Activated gamma-delta T cell (primary cell): ENCODE data around the gene OR12D3.
"Not testable (repeated sequence)": the region's sequence is repeated elsewhere in the genome, so short reads cannot be mapped to it uniquely, and the experiment has no call there.

Experiments used
- DNase-seq: peaks from one replicate; lab custom pipeline; 2025; lab: John Stamatoyannopoulos, UW
- total RNA-seq, 2 donors: gene quantifications; one replicate each; lab custom pipeline; 2026; lab: John Stamatoyannopoulos, UW

OR12D3 gene
- 0 to 0.13 reads per million in 2 donors for total RNA-seq

DNA sequence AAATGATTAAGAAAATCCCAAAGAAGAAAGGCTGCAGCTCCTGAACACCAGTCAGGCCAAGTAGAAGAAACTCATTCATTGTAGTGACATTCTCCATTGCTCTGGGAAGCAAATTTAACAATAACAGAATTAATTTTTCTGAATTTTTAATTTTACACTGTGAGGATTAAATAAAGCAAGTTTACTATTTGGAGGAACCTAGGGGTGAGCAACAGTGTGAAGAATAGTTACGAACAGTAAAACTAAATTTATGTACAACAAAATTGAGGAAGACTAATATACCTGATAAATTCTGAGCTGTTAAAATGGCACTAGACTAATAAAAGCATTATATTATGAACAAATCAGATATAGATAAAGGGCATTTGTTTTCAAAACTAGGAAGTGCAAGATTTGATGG, at the start of gene OR12D3:
Gene OR12D3, minus strand, starts transcription at position 101 of the 400 bp plus-strand sequence. Its CDS starts 4 bp downstream, at position 97.
- DNase-seq: no peak

GRCh38 chr6:29424575-29424974, 49.5 kb upstream of the OR12D3 start:
- no peak for DNase-seq

- no peak for DNase-seq
Measured at GRCh38 chr6:29424168-29424567, 49.1 kb upstream of the OR12D3 start.

- DNase-seq: no peak
Measured at GRCh38 chr6:29419516-29419915, 44.4 kb upstream of the OR12D3 start.

GRCh38 chr6:29414588-29414987, 39.5 kb upstream of the OR12D3 start, which contains the start of gene OR12D1:
Gene OR12D1 (plus strand): TSS chr6:29414928.
- no peak for DNase-seq

DNA sequence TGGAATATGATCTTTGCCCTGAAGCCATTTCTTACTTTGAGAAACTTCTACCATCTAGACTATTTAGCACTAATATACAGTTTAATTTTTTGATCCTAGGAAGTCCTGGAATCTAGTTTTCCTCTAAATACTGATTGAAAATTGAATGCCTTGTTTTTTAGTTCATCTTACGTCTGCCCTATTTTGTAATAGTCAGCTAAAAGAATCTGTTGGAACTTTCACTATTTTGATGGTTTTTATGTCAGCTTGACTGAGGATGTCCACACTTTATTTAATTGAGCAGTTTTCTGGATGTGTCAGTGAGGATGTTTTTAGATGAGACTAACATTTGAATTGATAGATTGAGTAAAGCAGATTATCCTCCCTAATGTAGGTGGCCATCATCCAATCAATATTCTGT, 28.7 kb upstream of the OR12D3 start:
- DNase-seq: no peak

DNA sequence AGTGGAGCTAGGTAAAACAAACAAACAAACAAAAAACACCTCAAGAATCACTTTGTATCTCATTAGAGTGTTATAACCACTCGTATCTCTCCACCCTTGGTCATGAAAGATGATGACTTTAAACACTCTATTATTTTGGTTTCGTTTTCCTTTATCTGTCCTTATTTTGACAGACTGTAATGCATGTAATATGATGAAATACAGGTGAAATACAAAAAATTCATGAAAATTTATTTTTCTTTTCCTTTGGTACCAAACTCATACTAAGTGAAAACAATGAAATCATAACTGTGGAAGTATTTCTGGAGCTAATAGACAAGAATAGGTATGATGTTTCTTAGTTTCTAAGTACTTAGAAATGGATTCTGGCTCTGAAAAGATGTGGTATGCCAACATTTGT, 24.4 kb upstream of the OR12D3 start:
- DNase-seq: no peak

DNA sequence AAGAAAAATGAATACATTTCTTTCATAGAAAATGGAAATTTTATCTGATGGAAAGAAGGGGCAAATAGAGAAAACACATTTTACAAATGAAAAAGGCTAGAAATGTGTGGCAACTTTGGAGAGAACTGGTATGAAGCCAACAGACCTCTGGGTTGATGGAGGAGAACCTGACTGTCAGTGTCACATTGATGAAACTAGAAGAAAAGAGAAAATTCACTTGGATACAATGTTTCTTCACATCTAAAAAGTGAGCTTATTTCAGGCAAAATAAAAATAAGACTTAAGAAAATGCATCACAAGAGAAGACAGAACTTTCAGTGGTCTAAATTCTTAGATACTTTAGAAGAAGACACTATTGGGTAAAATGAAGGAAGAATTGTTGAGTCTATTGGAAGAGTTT, 20.2 kb upstream of the OR12D3 start, which contains the start of gene OR12D2:
Gene OR12D2, plus strand, starts transcription at position 301 of the 400 bp plus-strand sequence. CDS start 1,069 bp downstream, outside the sequence.
- DNase-seq: no peak

- DNase-seq: no peak
Measured at GRCh38 chr6:29388533-29388932, 13.4 kb upstream of the OR12D3 start.

DNA sequence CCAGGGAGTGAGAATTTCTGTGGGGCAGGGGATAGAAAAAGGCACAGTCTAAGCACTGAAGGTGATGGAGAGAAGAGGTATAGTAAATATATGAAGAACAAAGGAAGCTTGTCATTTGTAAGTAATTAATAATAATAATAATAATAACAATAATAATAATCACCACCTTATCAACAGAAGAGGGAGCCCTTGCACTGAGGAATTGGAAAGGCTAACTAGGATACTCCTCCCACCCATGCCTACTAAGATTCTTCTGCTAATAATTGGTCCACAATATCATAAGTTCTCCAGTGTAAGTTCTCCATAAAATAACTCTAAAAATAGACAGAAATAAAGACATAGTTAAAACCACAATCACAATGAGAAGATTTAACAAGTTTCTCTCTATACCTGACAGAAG, 912 bp upstream of the OR12D3 start:
- DNase-seq: no peak

DNA sequence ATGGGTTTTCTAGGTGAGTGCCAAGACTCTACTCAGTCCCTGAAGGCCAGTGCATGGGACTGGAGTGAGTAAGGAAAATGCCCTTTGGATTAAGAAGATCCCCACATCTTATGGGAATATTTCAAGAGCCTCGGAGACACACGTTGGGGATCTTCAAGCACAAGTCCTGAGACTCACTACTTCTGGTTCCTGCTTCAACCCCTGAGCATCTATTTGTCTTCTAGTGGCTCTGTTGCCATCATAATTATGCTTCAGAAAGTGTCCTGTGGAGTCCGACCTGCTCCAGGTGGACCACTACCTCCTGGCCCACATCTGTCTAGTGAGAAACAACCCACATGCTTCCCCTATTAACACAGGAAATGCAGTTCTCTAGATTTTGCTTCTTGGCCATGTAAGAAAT, 6.3 kb downstream of the OR12D3 start, which contains the start of gene OR5V1:
Gene OR5V1, minus strand, starts transcription at position 101 of the 400 bp plus-strand sequence. CDS start 12,670 bp downstream, outside the sequence.
- DNase-seq: no peak

DNA sequence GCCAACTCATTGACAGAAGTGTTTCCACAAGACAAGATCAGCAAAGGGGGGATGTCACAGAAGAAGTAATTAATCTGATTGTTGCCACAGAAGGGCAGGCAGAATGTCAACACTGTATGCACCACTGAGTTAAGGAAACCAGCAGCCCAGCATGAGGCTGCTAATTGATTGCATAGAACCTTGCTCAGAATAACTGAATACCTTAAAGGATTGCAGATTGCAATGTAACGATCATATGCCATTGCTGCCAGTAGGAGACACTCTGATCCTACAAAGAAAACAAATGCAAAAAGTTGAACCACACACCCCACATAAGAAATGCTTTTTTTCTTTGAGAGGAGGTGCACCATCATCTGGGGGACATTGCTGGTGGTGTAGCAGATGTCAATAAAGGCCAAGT, 19.5 kb downstream of the OR12D3 start:
- no peak for DNase-seq

GRCh38 chr6:29354980-29355379, 20.1 kb downstream of the OR12D3 start:
- no peak for DNase-seq

DNA sequence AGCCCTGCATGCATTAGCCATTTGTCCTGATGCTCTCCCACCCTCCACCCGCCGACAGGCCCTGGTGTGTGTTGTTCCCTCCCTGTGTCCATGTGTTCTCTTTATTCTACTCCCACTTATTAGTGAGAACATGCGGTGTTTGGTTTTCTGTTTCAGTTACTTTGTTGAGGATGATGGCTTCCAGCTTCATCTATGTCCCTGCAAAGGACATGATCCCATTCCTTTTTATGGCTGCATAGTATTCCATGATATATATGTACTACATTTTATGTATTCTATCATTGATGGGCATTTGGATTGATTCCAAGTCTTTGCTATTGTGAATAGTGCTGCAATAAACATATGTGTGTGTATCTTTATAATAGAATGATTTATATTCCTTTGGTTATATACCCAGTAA, 25.7 kb downstream of the OR12D3 start:
- DNase-seq: not testable (repeated sequence)

GRCh38 chr6:29345380-29345779, 29.7 kb downstream of the OR12D3 start:
- no peak for DNase-seq

GRCh38 chr6:29336269-29336668, 38.8 kb downstream of the OR12D3 start:
- DNase-seq: no peak

DNA sequence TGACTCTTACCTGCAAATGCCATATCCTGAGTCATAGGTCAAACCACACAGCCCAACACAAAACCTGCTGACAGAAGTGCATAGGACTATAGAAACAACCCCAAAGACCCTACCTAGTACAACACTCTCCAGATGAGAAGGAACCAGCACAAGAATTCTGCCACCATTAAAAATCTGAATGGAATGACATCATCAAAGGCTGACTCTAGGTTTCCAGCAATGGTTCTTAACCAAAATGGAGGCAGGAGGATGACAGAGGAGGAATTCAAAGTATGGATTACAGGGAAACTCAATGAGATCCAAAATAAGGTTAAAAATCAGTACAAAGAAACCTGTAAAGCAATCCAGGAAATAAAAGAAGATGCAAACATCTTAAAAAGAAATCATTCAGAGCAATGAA, 42.4 kb downstream of the OR12D3 start:
- no peak for DNase-seq

GRCh38 chr6:29325777-29326176, 49.3 kb downstream of the OR12D3 start:
- no peak for DNase-seq
